H1 (cell line): ENCODE data around the gene APOC3. TPM values are rescaled to one million over a fixed set of nuclear protein-coding genes. Genes with fewer than 3 reads are reported as not detected.

Source experiments
- CTCF ChIA-PET: fragments of 300-600 bp; sonication (Branson Sonifier 250); formaldehyde crosslinking; loops from one replicate; lab custom pipeline; 2021; ENCODE audit not compliant: partially characterized antibody; lab: Charles Lee
- POLR2A ChIA-PET: fragments of 300-600 bp; sonication (Branson Sonifier 250); formaldehyde crosslinking; loops from one replicate; lab custom pipeline; 2021; ENCODE audit warnings: inconsistent platforms; ENCODE audit not compliant: partially characterized antibody; lab: Charles Lee
- DNase-seq, 2 experiments: peaks; one replicate each; pipeline versions ENCODE4 v3.0.0 to v3.0.0-alpha.2; 2010 to 2022; ENCODE audit warnings: low spot score in 2 of 2, low read depth in 1 of 2, mixed read lengths in 1 of 2
- FAIRE-seq: peaks from 2 replicates; lab custom pipeline; 2011; peaks lifted over from hg19 to GRCh38; lab: Jason Lieb, UNC
- H2AFZ ChIP-seq: 2 replicates; pipeline ENCODE4 v1.8.1; 2012; ENCODE audit warnings: low read length, inconsistent platforms
- H2AK5ac ChIP-seq: 2 replicates; pipeline ENCODE4 v1.6.1; 2013; ENCODE audit warnings: low read depth, low read length
- H2BK120ac ChIP-seq: replicated peaks from 2 replicates; pipeline ENCODE3; 2013; ENCODE audit warnings: low read depth, low read length, inconsistent platforms
- H2BK12ac ChIP-seq: 2 replicates; pipeline ENCODE4 v1.6.1; 2013; ENCODE audit warnings: low read depth, low read length
- H2BK15ac ChIP-seq: 2 replicates; pipeline ENCODE4 v1.6.1; 2013; ENCODE audit warnings: low read length
- H2BK20ac ChIP-seq: 2 replicates; pipeline ENCODE4 v1.6.1; 2013; ENCODE audit warnings: low read length
- H2BK5ac ChIP-seq: 2 replicates; pipeline ENCODE4 v1.6.1; 2013; ENCODE audit warnings: low read depth, low read length
- H3K14ac ChIP-seq: 2 replicates; pipeline ENCODE4 v1.6.1; 2013; ENCODE audit warnings: inconsistent platforms; ENCODE audit not compliant: insufficient read length
- H3K18ac ChIP-seq: 2 replicates; pipeline ENCODE4 v1.6.1; 2013; ENCODE audit warnings: low read length; ENCODE audit errors: extremely low read depth
- H3K23ac ChIP-seq: 2 replicates; pipeline ENCODE4 v1.6.1; 2013; ENCODE audit warnings: inconsistent platforms; ENCODE audit not compliant: insufficient read length
- H3K23me2 ChIP-seq: 2 replicates; pipeline ENCODE4 v1.6.1; 2013; ENCODE audit warnings: low read depth, low read length
- H3K27ac ChIP-seq: 2 replicates; pipeline ENCODE4 v1.6.1; 2011; ENCODE audit warnings: low read depth, low read length, inconsistent platforms
- H3K27me3 ChIP-seq, 4 experiments: replicated peaks in 1 of 4; 1 replicate in 1 of 4; 2 replicates in 3 of 4; pipeline versions ENCODE4 v1.6.1 to v1.8.1; 2011 to 2013; ENCODE audit warnings: low read length in 3 of 4, mild to moderate bottlenecking in 3 of 4, inconsistent platforms in 2 of 4, mixed read lengths in 2 of 4, moderate library complexity in 1 of 4; ENCODE audit not compliant: control insufficient read depth in 3 of 4, insufficient read depth in 3 of 4; ENCODE audit errors: extremely low read depth in 1 of 4
- H3K36me3 ChIP-seq, 4 experiments: 2 replicates each; pipeline versions ENCODE4 v1.6.1 to v1.8.1; 2011 to 2013; ENCODE audit warnings: mild to moderate bottlenecking in 4 of 4, low read length in 3 of 4, moderate library complexity in 2 of 4, control low read depth in 1 of 4, inconsistent platforms in 1 of 4; ENCODE audit not compliant: insufficient read depth in 4 of 4, control insufficient read depth in 2 of 4
- H3K4ac ChIP-seq: replicated peaks from 2 replicates; pipeline ENCODE3; 2013; ENCODE audit warnings: low read length, low read depth, mixed read lengths, inconsistent platforms; ENCODE audit not compliant: insufficient read length
- H3K4me1 ChIP-seq, 4 experiments: replicated peaks in 1 of 4; 1 replicate in 1 of 4; 2 replicates in 3 of 4; pipeline versions ENCODE4 v1.6.1 to v1.8.1; 2011 to 2013; ENCODE audit warnings: low read length in 3 of 4, inconsistent platforms in 2 of 4, mixed read lengths in 1 of 4; ENCODE audit not compliant: insufficient read depth in 4 of 4, control insufficient read depth in 3 of 4
- H3K4me2 ChIP-seq, 2 experiments: 2 replicates each; pipeline versions ENCODE4 v1.6.1 to v1.8.1; 2011 to 2013; ENCODE audit warnings: low read depth in 2 of 2, low read length in 2 of 2, control low read depth in 1 of 2, inconsistent platforms in 1 of 2, mild to moderate bottlenecking in 1 of 2; ENCODE audit not compliant: insufficient read depth in 1 of 2
- H3K4me3 ChIP-seq, 4 experiments: fragments of 200-600, 300-600 bp in 1 of 4; sonication (generic), shearing (Covaris generic), sonication (Bioruptor Twin) in 1 of 4; 2 replicates each; pipeline versions ENCODE4 v1.5.1 to v1.8.1; 2011 to 2016; ENCODE audit warnings: low read length in 4 of 4, low read depth in 3 of 4, control low read depth in 2 of 4, inconsistent platforms in 2 of 4, mild to moderate bottlenecking in 2 of 4, mixed read lengths in 1 of 4, moderate library complexity in 1 of 4; ENCODE audit not compliant: insufficient read depth in 2 of 4; ENCODE audit errors: extremely low read depth in 1 of 4
- H3K56ac ChIP-seq: replicated peaks from 2 replicates; pipeline ENCODE3; 2013; ENCODE audit warnings: low read depth, mild to moderate bottlenecking, mixed read lengths, low read length, inconsistent platforms; ENCODE audit not compliant: insufficient read length
- H3K79me1 ChIP-seq: 2 replicates; pipeline ENCODE4 v1.6.1; 2013; ENCODE audit warnings: low read depth, low read length, control low read depth
- H3K79me2 ChIP-seq, 2 experiments: 2 replicates each; pipeline versions ENCODE4 v1.6.1 to v1.8.1; 2012 to 2013; ENCODE audit warnings: low read length in 2 of 2, mild to moderate bottlenecking in 2 of 2, inconsistent platforms in 1 of 2; ENCODE audit not compliant: insufficient read depth in 2 of 2, control insufficient read depth in 1 of 2
- H3K9ac ChIP-seq, 4 experiments: replicated peaks in 1 of 4; 1 replicate in 1 of 4; 2 replicates in 3 of 4; pipeline versions ENCODE4 v1.6.1 to v1.8.1; 2011 to 2013; ENCODE audit warnings: low read depth in 3 of 4, low read length in 3 of 4, control low read depth in 2 of 4, mild to moderate bottlenecking in 2 of 4, moderate library complexity in 2 of 4, inconsistent platforms in 1 of 4; ENCODE audit errors: extremely low read depth in 1 of 4
- H3K9me3 ChIP-seq, 2 experiments: 2 replicates each; pipeline versions ENCODE4 v1.6.1 to v1.8.1; 2012 to 2013; ENCODE audit warnings: mild to moderate bottlenecking in 2 of 2, moderate library complexity in 2 of 2, control low read depth in 1 of 2, inconsistent platforms in 1 of 2, low read depth in 1 of 2, low read length in 1 of 2, mixed read lengths in 1 of 2; ENCODE audit not compliant: insufficient read depth in 2 of 2
- H4K20me1 ChIP-seq, 2 experiments: replicated peaks in 1 of 2; 2 replicates each; pipeline versions ENCODE3 to v1.8.1; 2011 to 2013; ENCODE audit warnings: inconsistent platforms in 2 of 2, low read length in 2 of 2, mild to moderate bottlenecking in 1 of 2; ENCODE audit not compliant: insufficient read depth in 2 of 2, control insufficient read depth in 1 of 2
- H4K5ac ChIP-seq: 2 replicates; pipeline ENCODE4 v1.6.1; 2013; ENCODE audit warnings: low read length, low read depth, mixed read lengths, inconsistent platforms; ENCODE audit not compliant: insufficient read length
- H4K8ac ChIP-seq: 2 replicates; pipeline ENCODE4 v1.8.0; 2013; ENCODE audit warnings: mild to moderate bottlenecking, moderate library complexity, low read length, inconsistent platforms; ENCODE audit not compliant: insufficient read depth; ENCODE audit errors: extremely low read depth
- H4K91ac ChIP-seq: replicated peaks from 2 replicates; pipeline ENCODE3; 2013; ENCODE audit warnings: low read length, mixed read lengths, inconsistent platforms; ENCODE audit not compliant: insufficient read length
- NRF1 ChIP-seq: IDR thresholded peaks from 2 replicates; pipeline ENCODE4 v1.6.1; 2011; ENCODE audit warnings: mild to moderate bottlenecking, low read depth, low read length, improper control_type of control experiment
- POLR2AphosphoS5 ChIP-seq: IDR thresholded peaks from 2 replicates; pipeline ENCODE4 v1.6.1; 2011; ENCODE audit warnings: low read depth, low read length
- SAP30 ChIP-seq: fragments of 300-600 bp; sonication (generic); IDR thresholded peaks from 2 replicates; pipeline ENCODE4 v1.7.1; 2012; ENCODE audit warnings: low read length, moderate library complexity, mild to moderate bottlenecking, inconsistent platforms; ENCODE audit not compliant: insufficient read depth, insufficient replicate concordance
- WGBS, 2 experiments: shearing (Covaris generic) in 1 of 2; methylation state at CpG; one replicate each; pipeline versions ENCODE4 v1.1.6 to v1.1.7; 2013 to 2015; ENCODE audit warnings: low lambda C conversion rate in 2 of 2, mixed read lengths in 2 of 2, inconsistent platforms in 1 of 2, low coverage in 1 of 2, missing lambda C conversion rate in 1 of 2; ENCODE audit not compliant: insufficient replicate concordance in 2 of 2, insufficient coverage in 1 of 2, insufficient read length in 1 of 2; ENCODE audit errors: extremely low coverage in 1 of 2, missing lambda C conversion rate in 1 of 2; 5-methylcytosine and 5-hydroxymethylcytosine counted together
- polyA plus RNA-seq, 7 experiments: library from polyadenylated mRNA; depleted of rRNA in 3 of 7; stranded (reverse) in 5 of 7; unstranded in 2 of 7; fragments of >200 nt in 5 of 7; fragments of 200-250 nt in 2 of 7; gene quantifications; 1 replicate in 5 of 7; 2 replicates in 1 of 7; 4 replicates in 1 of 7; pipeline versions ENCODE4 v1.2.1 to v1.2.3, GENCODE V29; 2011 to 2013; ENCODE audit warnings: missing spikeins in 2 of 7, mixed read lengths in 2 of 7
- total RNA-seq: library from RNA; stranded (reverse); fragmentation: NEBNext Ultra II Directional; extraction: Animal tissue kit (Norgen Biotek cat#: 25700); gene quantifications from 2 replicates; pipeline ENCODE4 v1.2.1, GENCODE V29; 2021
- TF ChIP-seq, protein P1 (sequence below): IDR thresholded peaks from 2 replicates; pipeline ENCODE4 v1.6.1; 2012; ENCODE audit warnings: inconsistent platforms

APOC3 gene
- total and polyA plus RNA-seq, 2 of the 8 experiments (the other 6 are each of a cell fraction or from before 2014, with no cell fraction given), result not detected

DNA sequence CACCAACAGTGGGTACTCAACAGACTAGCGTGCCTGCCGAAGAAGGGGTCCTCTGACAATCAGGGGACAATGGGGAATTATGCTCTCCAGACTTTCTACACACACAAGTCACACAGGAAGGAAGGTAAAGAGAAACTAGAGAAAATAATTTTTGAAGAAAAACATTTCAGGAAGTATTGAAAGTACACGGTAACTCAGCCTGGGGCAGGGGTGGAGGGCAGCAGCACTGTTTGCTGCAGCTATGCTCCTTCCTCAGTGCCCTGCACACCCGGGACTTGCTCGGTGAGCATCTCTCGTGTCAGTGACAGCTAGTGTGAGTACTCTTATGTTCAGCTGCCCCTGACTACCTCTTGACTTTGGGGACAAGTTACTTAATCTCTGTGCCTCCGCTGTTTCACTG, 25.7 kb downstream of the APOC3 start:
- ChIA-PET POLR2A (no interaction called here), CTCF (interaction anchor here (0.6 to 1.3 kb wide), 5 partner anchors 9 to 346 kb away, joined by 3 to 8 read pairs (median 4); no protein-coding TSS in a partner anchor)
- DNase-seq (no peak), FAIRE-seq (no peak)
- Histone ChIP-seq H3K4ac (no peak overlapping the region), H3K18ac (no peak overlapping the region), H3K79me1 (no peaks in the 10 kb centered on the region), H2BK120ac (no peak overlapping the region), H2BK15ac (no peak overlapping the region), H3K9me3 (no peaks in the 10 kb centered on the region), H3K14ac (no peak overlapping the region), H3K79me2 (no peaks in the 10 kb centered on the region), H2BK12ac (no peak overlapping the region), H3K9ac (no peak overlapping the region), H3K56ac (no peak overlapping the region), H4K8ac (no peak overlapping the region), H4K5ac (no peak overlapping the region), H2BK5ac (no peak overlapping the region), H2BK20ac (no peak overlapping the region), H3K4me2 (no peak overlapping the region), H3K27me3 (no peaks in the 10 kb centered on the region), H3K4me3 (no peak overlapping the region), H3K23me2 (no peaks in the 10 kb centered on the region), H3K27ac (no peak overlapping the region), H3K23ac (no peak overlapping the region), H3K4me1 (no peaks in the 10 kb centered on the region), H4K20me1 (peaks cover 0 to 5% of the 10 kb centered on the region in 2 experiments), H3K36me3 (peaks cover 4 to 23% (median 13%) of the 10 kb centered on the region in 4 experiments; a peak in 7 of 8 replicates), H2AK5ac (no peak overlapping the region), H4K91ac (no peak overlapping the region), H2AFZ (no peak overlapping the region)
- 89% methylated on average over 7 of the region's 7 CpGs; no CpG with 5 or more reads in 1 of the 2 experiments for WGBS, 2 experiments
- TF ChIP-seq POLR2AphosphoS5, result no peak
- no peak for TF ChIP-seq NRF1
- TF ChIP-seq SAP30, result no peak
- TF ChIP-seq, protein P1, sequence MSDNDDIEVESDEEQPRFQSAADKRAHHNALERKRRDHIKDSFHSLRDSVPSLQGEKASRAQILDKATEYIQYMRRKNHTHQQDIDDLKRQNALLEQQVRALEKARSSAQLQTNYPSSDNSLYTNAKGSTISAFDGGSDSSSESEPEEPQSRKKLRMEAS, result no peak
